GM21723 (cell line): ENCODE results near the gene PSME2.
A peak's percentile ranks its signal among the peaks of the same experiment; 100 is the strongest.

ENCODE experiments used
- ATAC-seq: cut with Tn5 transposase; IDR thresholded peaks from one replicate; pipeline ENCODE4 v1.9.1; 2021; ENCODE audit warnings: mild to moderate bottlenecking, moderate library complexity; ENCODE audit not compliant: unreplicated experiment

Gene PSME2

GRCh38 chr14:24136684-24137528, 9.5 kb downstream of the PSME2 start:
- no peak for ATAC-seq

GRCh38 chr14:24135834-24136683, 10.4 kb downstream of the PSME2 start, which contains the start of gene PSME1:
Gene PSME1, plus strand, starts transcription at chr14:24136194. Its CDS starts 69 bp downstream, at chr14:24136263.
- ATAC-seq: peak; percentile 76

- peak; percentile 11 for ATAC-seq
Measured at GRCh38 chr14:24135584-24135833, 10.9 kb downstream of the PSME2 start.

- ATAC-seq: no peak
Measured at GRCh38 chr14:24133735-24134134, 12.7 kb downstream of the PSME2 start.

- ATAC-seq: no peak
Measured at GRCh38 chr14:24132976-24133375, 13.4 kb downstream of the PSME2 start.

GRCh38 chr14:24132061-24132685, 14.2 kb downstream of the PSME2 start:
- ATAC-seq: no peak

- no peak for ATAC-seq
Measured at GRCh38 chr14:24131549-24131966, 14.9 kb downstream of the PSME2 start.

- no peak for ATAC-seq
Measured at GRCh38 chr14:24130717-24131548, 15.5 kb downstream of the PSME2 start.

- ATAC-seq: no peak
Measured at GRCh38 chr14:24130380-24130716, 16.1 kb downstream of the PSME2 start, which contains the start of gene FITM1. Gene FITM1, plus strand, starts transcription at chr14:24130659. Its CDS starts 905 bp downstream, at chr14:24131564.

GRCh38 chr14:24129410-24129998, 16.9 kb downstream of the PSME2 start:
- no peak for ATAC-seq

- ATAC-seq: no peak
Measured at GRCh38 chr14:24127673-24128072, 18.7 kb downstream of the PSME2 start.

GRCh38 chr14:24126939-24127338, 19.5 kb downstream of the PSME2 start:
- ATAC-seq: no peak

- ATAC-seq: peak; percentile 72
Measured at GRCh38 chr14:24123424-24124417, 22.7 kb downstream of the PSME2 start.

GRCh38 chr14:24122898-24123297, 23.5 kb downstream of the PSME2 start:
- no peak for ATAC-seq

- no peak for ATAC-seq
Measured at GRCh38 chr14:24122416-24122815, 24.0 kb downstream of the PSME2 start.

- ATAC-seq: no peak
Measured at GRCh38 chr14:24121210-24121609, 25.2 kb downstream of the PSME2 start.

GRCh38 chr14:24119691-24120090, 26.7 kb downstream of the PSME2 start:
- no peak for ATAC-seq

- ATAC-seq: no peak
Measured at GRCh38 chr14:24117179-24117578, 29.2 kb downstream of the PSME2 start.
